Measurements from ENCODE around the gene SPATA13.
"Not testable (repeated sequence)": the region's sequence is repeated elsewhere in the genome, so short reads cannot be mapped to it uniquely, and the experiment has no call there.

Gene SPATA13

GRCh38 chr13:24321416-24321815, 160.9 kb downstream of the SPATA13 start:
- H3K27me3 ChIP-seq (ENCODE audit: control insufficient read depth, insufficient read depth, low read length); H3K27ac ChIP-seq (ENCODE audit: low read length); H3K9me3 ChIP-seq (ENCODE audit: control insufficient read depth, insufficient read depth, low read length); H3K36me3 ChIP-seq (ENCODE audit: control insufficient read depth, insufficient read depth, low read length); H3K4me3 ChIP-seq (ENCODE audit: low read length); DNase-seq (ENCODE audit: low read depth, low spot score); H3K4me1 ChIP-seq (ENCODE audit: control insufficient read depth, insufficient read depth, low read length): not testable (repeated sequence)
- WGBS (ENCODE audit: insufficient coverage, insufficient read length): no CpG with 5 or more reads among the region's 8 CpGs

- no CpG with 5 or more reads among the region's 2 CpGs for WGBS (ENCODE audit: insufficient coverage, insufficient read length)
- not testable (repeated sequence) for H3K9me3 ChIP-seq (ENCODE audit: control insufficient read depth, insufficient read depth, low read length); H3K36me3 ChIP-seq (ENCODE audit: control insufficient read depth, insufficient read depth, low read length); DNase-seq (ENCODE audit: low read depth, low spot score); H3K4me3 ChIP-seq (ENCODE audit: low read length); H3K27ac ChIP-seq (ENCODE audit: low read length); H3K27me3 ChIP-seq (ENCODE audit: control insufficient read depth, insufficient read depth, low read length); H3K4me1 ChIP-seq (ENCODE audit: control insufficient read depth, insufficient read depth, low read length)
These were observed 161.9 kb downstream of the SPATA13 start for GRCh38 chr13:24322470-24322869.

GRCh38 chr13:24323036-24323738, 162.7 kb downstream of the SPATA13 start:
- no CpG with 5 or more reads among the region's 28 CpGs for WGBS (ENCODE audit: insufficient coverage, insufficient read length)
- H3K36me3 ChIP-seq (ENCODE audit: control insufficient read depth, insufficient read depth, low read length): no peaks in the 10 kb centered on the region
- no peak overlapping the region for H3K27ac ChIP-seq (ENCODE audit: low read length)
- H3K4me3 ChIP-seq (ENCODE audit: low read length): no peak overlapping the region
- H3K4me1 ChIP-seq (ENCODE audit: control insufficient read depth, insufficient read depth, low read length): no peaks in the 10 kb centered on the region
- H3K9me3 ChIP-seq (ENCODE audit: control insufficient read depth, insufficient read depth, low read length): no peaks in the 10 kb centered on the region
- H3K27me3 ChIP-seq (ENCODE audit: control insufficient read depth, insufficient read depth, low read length): no peaks in the 10 kb centered on the region
- no peak for DNase-seq (ENCODE audit: low read depth, low spot score)

- WGBS (ENCODE audit: insufficient coverage, insufficient read length): no CpG with 5 or more reads among the region's 5 CpGs
- no peaks in the 10 kb centered on the region for H3K4me1 ChIP-seq (ENCODE audit: control insufficient read depth, insufficient read depth, low read length)
- H3K4me3 ChIP-seq (ENCODE audit: low read length): no peak overlapping the region
These were observed 163.2 kb downstream of the SPATA13 start for GRCh38 chr13:24323739-24324075.

GRCh38 chr13:24327598-24327997, 167.1 kb downstream of the SPATA13 start:
- no CpG with 5 or more reads among the region's 23 CpGs for WGBS (ENCODE audit: insufficient coverage, insufficient read length)
- not testable (repeated sequence) for H3K27ac ChIP-seq (ENCODE audit: low read length); H3K36me3 ChIP-seq (ENCODE audit: control insufficient read depth, insufficient read depth, low read length); H3K4me1 ChIP-seq (ENCODE audit: control insufficient read depth, insufficient read depth, low read length); DNase-seq (ENCODE audit: low read depth, low spot score); H3K9me3 ChIP-seq (ENCODE audit: control insufficient read depth, insufficient read depth, low read length); H3K4me3 ChIP-seq (ENCODE audit: low read length); H3K27me3 ChIP-seq (ENCODE audit: control insufficient read depth, insufficient read depth, low read length)

More at GRCh38 chr13:24323739-24324075, 163.2 kb downstream of the SPATA13 start:
- DNase-seq (ENCODE audit: low read depth, low spot score): no peak
- Histone ChIP-seq H3K9me3 (ENCODE audit: control insufficient read depth, insufficient read depth, low read length) (no peaks in the 10 kb centered on the region), H3K27ac (ENCODE audit: low read length) (no peak overlapping the region), H3K27me3 (ENCODE audit: control insufficient read depth, insufficient read depth, low read length) (no peaks in the 10 kb centered on the region), H3K36me3 (ENCODE audit: control insufficient read depth, insufficient read depth, low read length) (no peaks in the 10 kb centered on the region)

GRCh38 chr13:24328145-24328544, 167.6 kb downstream of the SPATA13 start:
- Histone ChIP-seq H3K27me3 (ENCODE audit: control insufficient read depth, insufficient read depth, low read length) (no peaks in the 10 kb centered on the region), H3K36me3 (ENCODE audit: control insufficient read depth, insufficient read depth, low read length) (no peaks in the 10 kb centered on the region), H3K4me3 (ENCODE audit: low read length) (no peak overlapping the region; the same call in 1 of the 2 replicates), H3K9me3 (ENCODE audit: control insufficient read depth, insufficient read depth, low read length) (no peaks in the 10 kb centered on the region), H3K4me1 (ENCODE audit: control insufficient read depth, insufficient read depth, low read length) (no peaks in the 10 kb centered on the region), H3K27ac (ENCODE audit: low read length) (no peak overlapping the region)
- WGBS (ENCODE audit: insufficient coverage, insufficient read length): no CpG with 5 or more reads among the region's 38 CpGs
- DNase-seq (ENCODE audit: low read depth, low spot score): no peak

- H3K27me3 ChIP-seq (ENCODE audit: control insufficient read depth, insufficient read depth, low read length): no peaks in the 10 kb centered on the region
- H3K4me3 ChIP-seq (ENCODE audit: low read length): no peak overlapping the region
- no peak overlapping the region for H3K27ac ChIP-seq (ENCODE audit: low read length)
- no CpG with 5 or more reads among the region's 36 CpGs for WGBS (ENCODE audit: insufficient coverage, insufficient read length)
- no peak for DNase-seq (ENCODE audit: low read depth, low spot score)
- H3K9me3 ChIP-seq (ENCODE audit: control insufficient read depth, insufficient read depth, low read length): no peaks in the 10 kb centered on the region
- no peaks in the 10 kb centered on the region for H3K4me1 ChIP-seq (ENCODE audit: control insufficient read depth, insufficient read depth, low read length)
- H3K36me3 ChIP-seq (ENCODE audit: control insufficient read depth, insufficient read depth, low read length): no peaks in the 10 kb centered on the region
These were observed 178.2 kb downstream of the SPATA13 start for GRCh38 chr13:24338721-24339120.

GRCh38 chr13:24339937-24340607, 179.6 kb downstream of the SPATA13 start:
- H3K9me3 ChIP-seq (ENCODE audit: control insufficient read depth, insufficient read depth, low read length): no peaks in the 10 kb centered on the region
- H3K27ac ChIP-seq (ENCODE audit: low read length): no peak overlapping the region
- H3K27me3 ChIP-seq (ENCODE audit: control insufficient read depth, insufficient read depth, low read length): no peaks in the 10 kb centered on the region
- H3K4me1 ChIP-seq (ENCODE audit: control insufficient read depth, insufficient read depth, low read length): no peaks in the 10 kb centered on the region
- DNase-seq (ENCODE audit: low read depth, low spot score): no peak
- WGBS (ENCODE audit: insufficient coverage, insufficient read length): no CpG with 5 or more reads among the region's 35 CpGs
- H3K36me3 ChIP-seq (ENCODE audit: control insufficient read depth, insufficient read depth, low read length): no peaks in the 10 kb centered on the region
- H3K4me3 ChIP-seq (ENCODE audit: low read length): no peak overlapping the region

- no peak for DNase-seq (ENCODE audit: low read depth, low spot score)
- no peaks in the 10 kb centered on the region for H3K9me3 ChIP-seq (ENCODE audit: control insufficient read depth, insufficient read depth, low read length)
- H3K27ac ChIP-seq (ENCODE audit: low read length): no peak overlapping the region
- WGBS (ENCODE audit: insufficient coverage, insufficient read length): no CpG with 5 or more reads among the region's 26 CpGs
- H3K27me3 ChIP-seq (ENCODE audit: control insufficient read depth, insufficient read depth, low read length): no peaks in the 10 kb centered on the region
- no peaks in the 10 kb centered on the region for H3K36me3 ChIP-seq (ENCODE audit: control insufficient read depth, insufficient read depth, low read length)
- no peaks in the 10 kb centered on the region for H3K4me1 ChIP-seq (ENCODE audit: control insufficient read depth, insufficient read depth, low read length)
- H3K4me3 ChIP-seq (ENCODE audit: low read length): no peak overlapping the region
These were observed 180.1 kb downstream of the SPATA13 start for GRCh38 chr13:24340608-24340955.

GRCh38 chr13:24341439-24341838, 180.9 kb downstream of the SPATA13 start:
- Histone ChIP-seq H3K4me1 (ENCODE audit: control insufficient read depth, insufficient read depth, low read length) (no peaks in the 10 kb centered on the region), H3K27ac (ENCODE audit: low read length) (no peak overlapping the region), H3K9me3 (ENCODE audit: control insufficient read depth, insufficient read depth, low read length) (no peaks in the 10 kb centered on the region), H3K27me3 (ENCODE audit: control insufficient read depth, insufficient read depth, low read length) (no peaks in the 10 kb centered on the region), H3K36me3 (ENCODE audit: control insufficient read depth, insufficient read depth, low read length) (no peaks in the 10 kb centered on the region), H3K4me3 (ENCODE audit: low read length) (no peak overlapping the region)
- WGBS (ENCODE audit: insufficient coverage, insufficient read length): no CpG with 5 or more reads among the region's 3 CpGs
- DNase-seq (ENCODE audit: low read depth, low spot score): no peak

GRCh38 chr13:24348385-24348784, 187.9 kb downstream of the SPATA13 start:
- Histone ChIP-seq H3K4me3 (ENCODE audit: low read length) (no peak overlapping the region), H3K4me1 (ENCODE audit: control insufficient read depth, insufficient read depth, low read length) (no peaks in the 10 kb centered on the region), H3K9me3 (ENCODE audit: control insufficient read depth, insufficient read depth, low read length) (no peaks in the 10 kb centered on the region), H3K27me3 (ENCODE audit: control insufficient read depth, insufficient read depth, low read length) (no peaks in the 10 kb centered on the region), H3K27ac (ENCODE audit: low read length) (no peak overlapping the region), H3K36me3 (ENCODE audit: control insufficient read depth, insufficient read depth, low read length) (no peaks in the 10 kb centered on the region)
- WGBS (ENCODE audit: insufficient coverage, insufficient read length): no CpG with 5 or more reads among the region's 5 CpGs
- DNase-seq (ENCODE audit: low read depth, low spot score): no peak

Measured in iPS DF 6.9 (cell line).